Measurements from ENCODE around the gene SRD5A1. TPM values are rescaled to one million over a fixed set of nuclear protein-coding genes. Genes with fewer than 3 reads are reported as not detected.
A peak's percentile ranks its signal among the peaks of the same experiment; 100 is the strongest.

SRD5A1 gene
- total RNA-seq, 4 donors from 2014 or later: 34.1 to 126 (median 80.1) TPM

DNA sequence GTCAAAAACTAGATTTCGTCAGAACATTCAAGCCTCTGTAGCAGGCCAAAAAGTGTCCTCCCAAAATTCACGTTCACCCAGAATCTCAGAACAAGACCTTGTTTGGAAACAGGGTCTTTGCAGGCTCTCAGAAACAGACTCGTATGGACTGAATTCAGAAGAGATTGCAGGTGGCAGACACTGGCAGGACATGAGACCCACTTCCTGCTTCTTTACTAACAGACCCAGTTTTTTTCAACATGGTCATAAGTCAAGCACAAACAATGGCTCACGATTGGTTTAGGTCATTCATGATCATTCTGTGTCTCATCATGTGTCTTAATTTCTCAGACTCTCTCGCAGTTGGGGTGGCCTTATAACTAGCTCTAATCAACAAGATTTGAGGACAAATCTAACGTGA is 74.6 kb downstream of the SRD5A1 start:
- intact Hi-C loops (cut with DNase I): no loop called here
- no peak overlapping the region for H3K27ac ChIP-seq
- H3K4me1 ChIP-seq: peaks cover 14 to 36% (median 16%) of the 10 kb centered on the region in 3 donors
- H3K4me3 ChIP-seq: no peak overlapping the region
- no peaks in the 10 kb centered on the region for H3K9me3 ChIP-seq
- DNase-seq: no peak
- H3K36me3 ChIP-seq: no peaks in the 10 kb centered on the region
- TF ChIP-seq, protein P1, sequence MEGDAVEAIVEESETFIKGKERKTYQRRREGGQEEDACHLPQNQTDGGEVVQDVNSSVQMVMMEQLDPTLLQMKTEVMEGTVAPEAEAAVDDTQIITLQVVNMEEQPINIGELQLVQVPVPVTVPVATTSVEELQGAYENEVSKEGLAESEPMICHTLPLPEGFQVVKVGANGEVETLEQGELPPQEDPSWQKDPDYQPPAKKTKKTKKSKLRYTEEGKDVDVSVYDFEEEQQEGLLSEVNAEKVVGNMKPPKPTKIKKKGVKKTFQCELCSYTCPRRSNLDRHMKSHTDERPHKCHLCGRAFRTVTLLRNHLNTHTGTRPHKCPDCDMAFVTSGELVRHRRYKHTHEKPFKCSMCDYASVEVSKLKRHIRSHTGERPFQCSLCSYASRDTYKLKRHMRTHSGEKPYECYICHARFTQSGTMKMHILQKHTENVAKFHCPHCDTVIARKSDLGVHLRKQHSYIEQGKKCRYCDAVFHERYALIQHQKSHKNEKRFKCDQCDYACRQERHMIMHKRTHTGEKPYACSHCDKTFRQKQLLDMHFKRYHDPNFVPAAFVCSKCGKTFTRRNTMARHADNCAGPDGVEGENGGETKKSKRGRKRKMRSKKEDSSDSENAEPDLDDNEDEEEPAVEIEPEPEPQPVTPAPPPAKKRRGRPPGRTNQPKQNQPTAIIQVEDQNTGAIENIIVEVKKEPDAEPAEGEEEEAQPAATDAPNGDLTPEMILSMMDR (IDR thresholded peaks at IDR 0.05): no peak
- TF ChIP-seq POLR2A (IDR thresholded peaks at IDR 0.05): no peak
- no peaks in the 10 kb centered on the region for H3K27me3 ChIP-seq
- WGBS, 2 donors: 68 to 71% methylated on average over 6 of the region's 6 CpGs

DNA sequence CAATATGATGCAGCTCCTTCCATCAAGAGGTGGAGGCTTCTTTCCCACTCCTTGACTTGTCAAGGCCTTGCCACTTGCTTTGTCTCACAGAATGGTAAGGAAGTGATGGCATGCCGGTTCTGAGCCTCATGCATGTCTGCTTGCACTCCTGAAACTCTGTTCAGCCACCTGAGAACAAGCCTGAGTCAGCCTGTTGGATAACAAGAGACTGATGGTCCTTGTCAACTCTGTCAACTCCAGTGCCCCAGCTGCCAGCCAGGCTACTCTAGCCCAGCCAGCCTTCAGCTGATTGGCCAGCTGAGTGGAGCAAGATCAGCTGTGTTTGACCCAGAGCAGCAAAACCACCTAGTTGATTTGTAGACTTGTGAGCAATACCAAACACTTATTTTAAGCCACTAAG is 75.6 kb downstream of the SRD5A1 start:
- peaks cover 13 to 33% (median 16%) of the 10 kb centered on the region in 3 donors for H3K4me1 ChIP-seq
- no peaks in the 10 kb centered on the region for H3K36me3 ChIP-seq
- TF ChIP-seq, protein P1 (IDR thresholded peaks at IDR 0.05): no peak
- TF ChIP-seq POLR2A (IDR thresholded peaks at IDR 0.05): no peak
- intact Hi-C loops (cut with DNase I): no loop called here
- no peaks in the 10 kb centered on the region for H3K9me3 ChIP-seq
- 75 to 80% methylated on average over 1 of the region's 1 CpG for WGBS, 2 donors
- H3K4me3 ChIP-seq: no peak overlapping the region
- H3K27ac ChIP-seq: no peak overlapping the region
- no peaks in the 10 kb centered on the region for H3K27me3 ChIP-seq
- no peak for DNase-seq

DNA sequence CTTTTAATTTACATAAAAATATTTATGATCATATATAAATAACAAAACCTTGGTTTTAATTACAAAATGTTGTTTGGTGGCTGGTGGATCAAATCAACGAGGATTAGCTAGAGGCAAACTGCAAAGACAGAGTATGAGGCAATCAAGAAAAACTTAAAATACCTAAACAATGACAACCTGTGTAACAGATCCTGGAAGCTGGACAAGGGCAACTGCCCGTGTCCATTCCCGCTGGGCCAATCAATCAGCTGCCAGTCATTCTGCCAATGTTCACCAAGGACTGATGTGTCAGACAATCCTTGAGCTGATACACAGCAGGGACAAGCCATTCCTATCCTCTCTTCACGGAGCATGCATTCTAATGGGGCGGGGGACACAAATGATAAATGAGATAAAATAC is 76.8 kb downstream of the SRD5A1 start:
- intact Hi-C loops (cut with DNase I): loop anchor here (5.0 kb wide), 1 partner anchor 73 kb away; no protein-coding TSS in a partner anchor
- Histone ChIP-seq H3K27me3 (no peaks in the 10 kb centered on the region), H3K27ac (no peak overlapping the region), H3K4me1 (peaks cover 4 to 26% (median 9%) of the 10 kb centered on the region in 3 donors), H3K4me3 (no peak overlapping the region), H3K9me3 (no peaks in the 10 kb centered on the region), H3K36me3 (no peaks in the 10 kb centered on the region)
- no peak for DNase-seq
- TF ChIP-seq, protein P1 (IDR thresholded peaks at IDR 0.05): no peak
- no peak for TF ChIP-seq POLR2A (IDR thresholded peaks at IDR 0.05)
- 50 to 69% methylated on average over 3 to 5 of the region's 5 CpGs for WGBS, 2 donors

DNA sequence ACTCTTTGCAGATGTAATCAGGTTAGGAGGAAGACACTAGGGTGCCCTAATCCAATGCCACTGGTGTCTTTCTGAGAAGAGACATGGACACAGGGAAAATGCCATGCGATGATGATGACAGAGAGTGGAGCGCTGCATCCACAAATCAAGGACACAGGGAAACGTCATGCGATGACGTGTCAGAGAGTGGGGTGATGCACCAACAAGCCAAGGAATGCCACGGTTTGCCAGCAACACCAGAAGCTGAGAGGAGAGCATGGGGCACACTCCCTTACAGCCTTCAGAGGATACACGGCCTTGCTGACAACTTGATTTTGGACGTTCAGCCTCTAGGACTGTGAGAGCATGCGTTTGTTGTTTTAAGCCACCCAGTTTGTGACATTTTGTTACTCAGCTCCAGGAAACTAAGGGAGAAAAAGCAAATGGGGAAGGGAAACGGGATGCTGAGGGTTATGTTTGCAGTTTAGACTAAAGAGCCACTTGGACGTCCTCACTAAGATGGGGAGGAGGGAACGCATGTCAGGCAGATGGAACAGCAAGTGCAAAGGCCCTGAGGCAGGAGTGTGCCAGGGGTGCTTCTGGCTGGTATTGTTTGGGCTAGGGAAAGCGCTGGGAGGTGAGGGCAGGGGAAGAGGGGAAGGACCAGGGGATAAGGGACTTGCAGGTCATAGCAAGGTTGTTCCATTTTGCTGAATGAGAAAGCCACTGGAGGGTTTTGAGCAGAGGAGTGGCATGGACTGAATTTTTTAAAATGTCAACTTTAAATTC is 77.5 kb downstream of the SRD5A1 start:
- DNase-seq: no peak
- intact Hi-C loops (cut with DNase I): loop anchor here (5.0 kb wide), 1 partner anchor 73 kb away; no protein-coding TSS in a partner anchor
- Histone ChIP-seq H3K4me3 (no peak overlapping the region), H3K4me1 (peaks cover 10 to 26% (median 14%) of the 10 kb centered on the region in 3 donors), H3K27ac (no peak overlapping the region), H3K9me3 (no peaks in the 10 kb centered on the region), H3K27me3 (no peaks in the 10 kb centered on the region), H3K36me3 (no peaks in the 10 kb centered on the region)
- TF ChIP-seq POLR2A (IDR thresholded peaks at IDR 0.05): no peak
- TF ChIP-seq, protein P1 (IDR thresholded peaks at IDR 0.05): no peak
- WGBS, 2 donors: 69 to 77% methylated on average over 13 of the region's 13 CpGs

DNA sequence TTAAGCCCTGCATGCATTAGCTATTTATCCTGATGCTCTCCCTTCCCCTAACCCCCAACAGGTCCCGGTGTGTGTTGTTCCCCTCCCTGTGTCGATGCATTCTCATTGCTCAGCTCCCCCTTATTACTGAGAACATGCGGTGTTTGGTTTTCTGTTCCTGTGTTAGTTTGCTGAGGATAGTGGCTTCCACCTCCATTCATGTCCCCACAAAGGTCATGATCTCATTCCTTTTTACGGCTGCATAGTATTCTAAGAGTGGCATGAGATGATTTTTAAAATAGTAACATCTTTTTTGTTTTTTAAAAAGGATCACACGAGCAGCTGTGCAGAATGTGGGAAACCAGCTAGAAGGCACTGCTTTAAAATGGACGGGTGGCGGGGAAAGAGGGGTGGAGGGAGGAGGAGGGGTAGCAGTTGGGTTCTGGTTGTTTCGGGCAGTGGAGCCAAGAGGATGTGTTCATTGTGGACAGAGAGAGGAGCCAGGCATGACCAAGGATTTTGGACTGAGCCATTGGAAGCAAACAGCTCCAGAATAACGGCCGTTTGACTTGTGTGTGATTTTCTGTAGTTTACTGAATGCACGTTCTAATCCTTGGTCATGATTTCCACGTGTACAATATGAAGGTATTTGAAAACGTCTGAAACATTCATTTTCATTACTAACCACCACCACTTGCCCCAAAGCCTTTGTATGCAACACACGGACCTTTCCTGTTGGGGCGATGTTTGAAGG is 78.3 kb downstream of the SRD5A1 start:
- no peaks in the 10 kb centered on the region for H3K27me3 ChIP-seq
- no peaks in the 10 kb centered on the region for H3K36me3 ChIP-seq
- no peaks in the 10 kb centered on the region for H3K9me3 ChIP-seq
- 40 to 42% methylated on average over 15 of the region's 15 CpGs for WGBS, 2 donors
- intact Hi-C loops (cut with DNase I): loop anchor here (5.0 kb wide), 1 partner anchor 74 kb away; no protein-coding TSS in a partner anchor
- peak overlapping the region; percentile 70 to 97 (median 86) for H3K4me3 ChIP-seq
- DNase-seq: no peak
- TF ChIP-seq, protein P1 (IDR thresholded peaks at IDR 0.05): no peak
- no peak for TF ChIP-seq POLR2A (IDR thresholded peaks at IDR 0.05)
- peaks cover 18 to 31% (median 22%) of the 10 kb centered on the region in 3 donors for H3K4me1 ChIP-seq
- H3K27ac ChIP-seq: peak overlapping the region; percentile 93 to 99 (median 95)
